WI38 (cell line): ENCODE measurements around the gene SKIC2.
A peak's percentile ranks its signal among the peaks of the same experiment; 100 is the strongest.

Experiments used
- H3K4me3 ChIP-seq: 2 replicates; pipeline ENCODE4 v1.5.1; 2011; ENCODE audit warnings: low read depth, mild to moderate bottlenecking, control low read depth, low read length
- TF ChIP-seq, protein P1 (sequence below): IDR thresholded peaks from 2 replicates; pipeline ENCODE4 v1.5.1; 2012; ENCODE audit warnings: low read depth, mild to moderate bottlenecking, control low read depth, low read length

The SKIC2 gene

DNA sequence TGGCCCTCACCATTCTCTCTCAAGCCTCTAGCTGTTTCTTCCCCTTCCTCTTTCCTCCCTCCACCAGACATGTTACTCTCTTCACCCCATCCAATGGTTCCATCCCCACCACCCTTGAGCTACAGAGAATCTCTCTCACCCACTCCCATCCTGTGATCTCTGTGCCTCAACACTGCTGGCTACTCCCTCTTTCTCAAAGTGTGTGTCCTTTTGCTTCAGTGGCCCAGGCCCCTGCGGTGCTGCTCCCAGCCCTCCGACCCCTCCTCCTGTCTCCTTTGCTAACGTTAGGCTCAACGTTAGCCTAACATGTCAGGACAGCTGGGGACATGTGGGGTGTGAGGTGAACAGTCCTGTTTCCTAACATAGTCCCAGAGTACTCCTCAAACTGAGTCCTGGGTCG lies 6.1 kb upstream of the SKIC2 start:
- H3K4me3 ChIP-seq: no peak overlapping the region
- TF ChIP-seq, protein P1, sequence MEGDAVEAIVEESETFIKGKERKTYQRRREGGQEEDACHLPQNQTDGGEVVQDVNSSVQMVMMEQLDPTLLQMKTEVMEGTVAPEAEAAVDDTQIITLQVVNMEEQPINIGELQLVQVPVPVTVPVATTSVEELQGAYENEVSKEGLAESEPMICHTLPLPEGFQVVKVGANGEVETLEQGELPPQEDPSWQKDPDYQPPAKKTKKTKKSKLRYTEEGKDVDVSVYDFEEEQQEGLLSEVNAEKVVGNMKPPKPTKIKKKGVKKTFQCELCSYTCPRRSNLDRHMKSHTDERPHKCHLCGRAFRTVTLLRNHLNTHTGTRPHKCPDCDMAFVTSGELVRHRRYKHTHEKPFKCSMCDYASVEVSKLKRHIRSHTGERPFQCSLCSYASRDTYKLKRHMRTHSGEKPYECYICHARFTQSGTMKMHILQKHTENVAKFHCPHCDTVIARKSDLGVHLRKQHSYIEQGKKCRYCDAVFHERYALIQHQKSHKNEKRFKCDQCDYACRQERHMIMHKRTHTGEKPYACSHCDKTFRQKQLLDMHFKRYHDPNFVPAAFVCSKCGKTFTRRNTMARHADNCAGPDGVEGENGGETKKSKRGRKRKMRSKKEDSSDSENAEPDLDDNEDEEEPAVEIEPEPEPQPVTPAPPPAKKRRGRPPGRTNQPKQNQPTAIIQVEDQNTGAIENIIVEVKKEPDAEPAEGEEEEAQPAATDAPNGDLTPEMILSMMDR: no peak

DNA sequence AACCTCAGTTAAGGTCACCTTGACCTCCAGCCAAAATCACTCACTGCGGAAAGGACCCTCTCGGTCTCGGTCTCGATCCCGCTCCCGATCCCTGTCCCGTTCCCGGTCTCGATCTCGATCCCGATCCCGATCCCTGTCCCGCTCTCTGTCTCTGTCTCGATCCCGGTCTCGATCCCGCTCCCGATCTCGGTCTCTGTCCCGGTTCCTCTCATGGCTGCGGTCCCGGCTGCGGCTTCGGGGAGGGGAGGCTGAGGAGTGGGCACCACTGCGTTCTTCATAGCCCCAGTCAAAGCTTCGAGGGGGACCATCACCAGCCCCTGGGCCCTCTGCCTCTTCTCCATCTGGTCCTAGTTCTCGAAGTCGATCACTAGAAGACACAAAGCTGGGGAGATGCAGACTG lies 4.5 kb upstream of the SKIC2 start:
- TF ChIP-seq, protein P1: no peak
- H3K4me3 ChIP-seq: no peak overlapping the region

DNA sequence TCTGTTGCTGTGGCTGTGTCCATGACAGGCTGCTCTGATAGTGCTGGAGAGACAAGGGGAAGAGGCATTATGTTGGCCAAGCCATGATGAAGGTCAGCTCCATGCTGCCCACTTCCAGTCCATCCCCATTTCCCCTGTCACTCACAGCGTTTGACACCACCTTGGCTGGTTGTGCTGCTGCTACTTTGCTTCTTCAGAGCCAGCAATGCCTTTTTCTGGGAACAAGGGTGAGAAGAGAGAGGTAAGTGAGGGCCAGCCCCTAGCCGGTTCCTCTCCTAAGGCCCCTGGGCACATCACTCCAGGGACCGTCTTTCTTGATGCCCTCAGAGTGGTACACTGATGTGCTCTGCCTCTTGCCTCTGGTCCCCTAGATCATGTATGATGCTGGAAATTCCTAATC lies 2.2 kb upstream of the SKIC2 start:
- TF ChIP-seq, protein P1: no peak

DNA sequence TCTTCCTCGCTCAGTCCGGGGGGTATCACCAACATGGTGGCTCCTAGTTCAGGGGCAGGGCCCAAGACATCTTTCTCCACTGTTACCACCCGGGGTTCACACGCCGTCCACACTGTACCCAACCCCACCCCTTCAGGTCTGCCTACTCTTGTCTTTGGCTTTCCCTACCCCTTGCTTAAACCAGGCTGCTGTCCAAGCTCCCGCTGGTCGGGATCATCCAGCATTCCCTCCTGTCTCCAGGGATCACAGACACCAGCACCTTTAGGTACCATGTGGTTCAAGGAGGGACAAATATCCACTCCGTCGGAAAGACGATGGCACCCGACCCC lies 599 bp upstream of the SKIC2 start:
- TF ChIP-seq, protein P1: no peak
- peak overlapping the region; percentile 100 for H3K4me3 ChIP-seq

More for the DNA sequence above, 2.2 kb upstream of the SKIC2 start:
- no peak overlapping the region for H3K4me3 ChIP-seq

DNA sequence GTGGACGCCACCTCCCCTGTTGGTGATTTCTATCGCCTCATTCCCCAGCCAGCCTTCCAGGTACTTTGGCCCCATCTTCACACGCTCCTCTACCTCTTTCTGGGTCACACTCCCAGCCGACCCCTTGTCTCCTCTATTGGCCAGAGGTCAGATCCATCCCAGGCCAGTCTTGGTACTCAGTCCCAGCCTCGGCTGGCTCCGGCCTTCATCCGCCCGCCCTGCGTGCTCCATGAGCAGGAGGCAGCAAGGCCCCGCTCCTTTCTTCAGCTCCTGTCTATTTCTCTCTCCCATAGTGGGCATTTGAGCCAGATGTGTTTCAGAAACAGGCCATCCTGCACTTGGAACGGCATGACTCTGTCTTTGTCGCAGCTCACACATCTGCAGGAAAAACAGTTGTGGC lies 2.6 kb downstream of the SKIC2 start:
- H3K4me3 ChIP-seq: no peak overlapping the region
- TF ChIP-seq, protein P1: no peak

DNA sequence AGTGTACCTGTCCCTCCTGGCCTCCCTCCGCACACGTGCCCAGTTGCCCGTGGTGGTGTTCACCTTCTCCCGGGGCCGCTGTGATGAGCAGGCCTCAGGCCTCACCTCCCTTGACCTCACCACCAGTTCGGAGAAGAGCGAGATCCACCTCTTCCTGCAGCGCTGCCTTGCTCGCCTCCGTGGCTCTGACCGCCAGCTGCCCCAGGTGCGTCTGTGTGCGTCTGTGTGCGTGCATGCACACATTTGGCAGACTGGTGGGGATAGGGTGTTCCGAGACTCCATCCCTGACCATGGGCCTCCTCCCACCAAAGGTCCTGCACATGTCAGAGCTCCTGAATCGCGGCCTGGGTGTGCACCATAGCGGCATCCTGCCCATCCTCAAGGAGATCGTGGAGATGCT lies 4.9 kb downstream of the SKIC2 start:
- H3K4me3 ChIP-seq: no peak overlapping the region

DNA sequence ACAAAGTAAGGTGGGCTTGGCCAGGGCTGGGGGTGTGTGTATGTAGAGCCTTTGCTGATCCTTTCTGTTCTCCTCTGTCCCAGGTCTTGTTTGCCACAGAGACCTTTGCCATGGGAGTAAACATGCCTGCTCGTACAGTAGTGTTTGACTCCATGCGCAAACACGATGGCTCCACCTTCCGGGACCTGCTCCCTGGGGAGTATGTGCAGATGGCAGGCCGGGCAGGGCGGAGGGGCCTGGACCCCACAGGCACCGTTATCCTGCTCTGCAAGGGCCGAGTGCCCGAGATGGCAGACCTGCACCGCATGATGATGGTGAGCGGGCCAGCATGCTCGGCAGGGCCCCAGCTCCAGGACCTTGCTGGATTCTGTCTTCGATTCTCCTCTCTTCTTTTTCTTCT lies 6.7 kb downstream of the SKIC2 start:
- H3K4me3 ChIP-seq: no peak overlapping the region
- TF ChIP-seq, protein P1: no peak

More for the DNA sequence above, 4.9 kb downstream of the SKIC2 start:
- TF ChIP-seq, protein P1: no peak
